ENCODE measurements around the gene PCDHGA8. TPM values are rescaled to one million over a fixed set of nuclear protein-coding genes. Genes with fewer than 3 reads are reported as not detected.

Gene PCDHGA8
- polyA plus RNA-seq, 1 donor, result 0.19 TPM

GRCh38 chr5:141355641-141356040 is 36.8 kb upstream of the PCDHGA8 start:
- Histone ChIP-seq H3K27me3 (ENCODE audit: control insufficient read depth, insufficient read depth, low read length) (peaks cover 36% of the 10 kb centered on the region), H3K4me1 (ENCODE audit: control insufficient read depth, insufficient read depth, low read length) (no peaks in the 10 kb centered on the region), H3K4me3 (ENCODE audit: low read length) (no peak overlapping the region), H3K27ac (ENCODE audit: low read length) (no peak overlapping the region), H3K36me3 (ENCODE audit: control insufficient read depth, insufficient read depth, low read length) (no peaks in the 10 kb centered on the region), H3K9me3 (ENCODE audit: control insufficient read depth, low read depth, low read length) (peaks cover 37% of the 10 kb centered on the region)
- WGBS (ENCODE audit: insufficient coverage, low lambda C conversion rate), result no CpG with 5 or more reads among the region's 24 CpGs
- DNase-seq, result no peak

- H3K27me3 ChIP-seq (ENCODE audit: control insufficient read depth, insufficient read depth, low read length), result peaks cover 35% of the 10 kb centered on the region
- DNase-seq, result no peak
- WGBS (ENCODE audit: insufficient coverage, low lambda C conversion rate), result no CpG with 5 or more reads among the region's 5 CpGs
Observed at GRCh38 chr5:141356133-141356532, 36.3 kb upstream of the PCDHGA8 start.

GRCh38 chr5:141356950-141357349 is 35.5 kb upstream of the PCDHGA8 start:
- Histone ChIP-seq H3K36me3 (ENCODE audit: control insufficient read depth, insufficient read depth, low read length) (no peaks in the 10 kb centered on the region), H3K4me3 (ENCODE audit: low read length) (no peak overlapping the region), H3K27ac (ENCODE audit: low read length) (no peak overlapping the region), H3K9me3 (ENCODE audit: control insufficient read depth, low read depth, low read length) (peaks cover 39% of the 10 kb centered on the region), H3K4me1 (ENCODE audit: control insufficient read depth, insufficient read depth, low read length) (no peaks in the 10 kb centered on the region), H3K27me3 (ENCODE audit: control insufficient read depth, insufficient read depth, low read length) (peaks cover 35% of the 10 kb centered on the region)
- no CpG with 5 or more reads among the region's 19 CpGs for WGBS (ENCODE audit: insufficient coverage, low lambda C conversion rate)
- DNase-seq, result no peak

More at GRCh38 chr5:141356133-141356532, 36.3 kb upstream of the PCDHGA8 start:
- Histone ChIP-seq H3K4me1 (ENCODE audit: control insufficient read depth, insufficient read depth, low read length) (no peaks in the 10 kb centered on the region), H3K36me3 (ENCODE audit: control insufficient read depth, insufficient read depth, low read length) (no peaks in the 10 kb centered on the region), H3K27ac (ENCODE audit: low read length) (no peak overlapping the region), H3K4me3 (ENCODE audit: low read length) (no peak overlapping the region), H3K9me3 (ENCODE audit: control insufficient read depth, low read depth, low read length) (peaks cover 37% of the 10 kb centered on the region)

- no peaks in the 10 kb centered on the region for H3K4me1 ChIP-seq (ENCODE audit: control insufficient read depth, insufficient read depth, low read length)
- H3K9me3 ChIP-seq (ENCODE audit: control insufficient read depth, low read depth, low read length), result peaks cover 42% of the 10 kb centered on the region
- H3K4me3 ChIP-seq (ENCODE audit: low read length), result no peak within 1 kb of the TSS
- WGBS (ENCODE audit: insufficient coverage, low lambda C conversion rate), result no CpG with 5 or more reads among the region's 24 CpGs
- H3K27me3 ChIP-seq (ENCODE audit: control insufficient read depth, insufficient read depth, low read length), result peaks cover 45% of the 10 kb centered on the region
- no peak for DNase-seq
- H3K36me3 ChIP-seq (ENCODE audit: control insufficient read depth, insufficient read depth, low read length), result no peaks in the 10 kb centered on the region
- H3K27ac ChIP-seq (ENCODE audit: low read length), result no peak within 1 kb of the TSS
Observed at GRCh38 chr5:141359790-141360426, 32.5 kb upstream of the PCDHGA8 start, which contains the start of gene PCDHGB2. TSS of gene PCDHGB2 (plus strand) at chr5:141359994. CDS start at chr5:141360136, 142 bp downstream.

- Histone ChIP-seq H3K4me3 (ENCODE audit: low read length) (no peak overlapping the region), H3K9me3 (ENCODE audit: control insufficient read depth, low read depth, low read length) (peaks cover 42% of the 10 kb centered on the region), H3K36me3 (ENCODE audit: control insufficient read depth, insufficient read depth, low read length) (no peaks in the 10 kb centered on the region), H3K27me3 (ENCODE audit: control insufficient read depth, insufficient read depth, low read length) (peaks cover 47% of the 10 kb centered on the region), H3K27ac (ENCODE audit: low read length) (no peak overlapping the region), H3K4me1 (ENCODE audit: control insufficient read depth, insufficient read depth, low read length) (no peaks in the 10 kb centered on the region)
- WGBS (ENCODE audit: insufficient coverage, low lambda C conversion rate), result 10% methylated on average over 2 of the region's 15 CpGs
- no peak for DNase-seq
Observed at GRCh38 chr5:141360685-141361084, 31.7 kb upstream of the PCDHGA8 start.

- Histone ChIP-seq H3K27ac (ENCODE audit: low read length) (no peak overlapping the region), H3K9me3 (ENCODE audit: control insufficient read depth, low read depth, low read length) (peaks cover 41% of the 10 kb centered on the region)
Observed at GRCh38 chr5:141362719-141363118, 29.7 kb upstream of the PCDHGA8 start.

GRCh38 chr5:141363952-141364660 is 28.3 kb upstream of the PCDHGA8 start, which contains the start of gene PCDHGA5:
TSS of gene PCDHGA5 (plus strand) at chr5:141364162. CDS start at chr5:141364331, 169 bp downstream.
- DNase-seq, result no peak
- WGBS (ENCODE audit: insufficient coverage, low lambda C conversion rate), result 40% methylated on average over 2 of the region's 34 CpGs
- H3K27me3 ChIP-seq (ENCODE audit: control insufficient read depth, insufficient read depth, low read length), result peaks cover 52% of the 10 kb centered on the region
- H3K4me3 ChIP-seq (ENCODE audit: low read length), result no peak within 1 kb of the TSS
- H3K9me3 ChIP-seq (ENCODE audit: control insufficient read depth, low read depth, low read length), result peaks cover 43% of the 10 kb centered on the region
- H3K4me1 ChIP-seq (ENCODE audit: control insufficient read depth, insufficient read depth, low read length), result no peaks in the 10 kb centered on the region
- no peaks in the 10 kb centered on the region for H3K36me3 ChIP-seq (ENCODE audit: control insufficient read depth, insufficient read depth, low read length)
- no peak within 1 kb of the TSS for H3K27ac ChIP-seq (ENCODE audit: low read length)

More at GRCh38 chr5:141362719-141363118, 29.7 kb upstream of the PCDHGA8 start:
- Histone ChIP-seq H3K4me1 (ENCODE audit: control insufficient read depth, insufficient read depth, low read length) (no peaks in the 10 kb centered on the region), H3K27me3 (ENCODE audit: control insufficient read depth, insufficient read depth, low read length) (peaks cover 52% of the 10 kb centered on the region), H3K4me3 (ENCODE audit: low read length) (no peak overlapping the region), H3K36me3 (ENCODE audit: control insufficient read depth, insufficient read depth, low read length) (no peaks in the 10 kb centered on the region)
- DNase-seq, result no peak

GRCh38 chr5:141366016-141366896 is 26.2 kb upstream of the PCDHGA8 start:
- peaks cover 37% of the 10 kb centered on the region for H3K9me3 ChIP-seq (ENCODE audit: control insufficient read depth, low read depth, low read length)
- no peaks in the 10 kb centered on the region for H3K36me3 ChIP-seq (ENCODE audit: control insufficient read depth, insufficient read depth, low read length)
- H3K4me3 ChIP-seq (ENCODE audit: low read length), result no peak overlapping the region
- 59% methylated on average over 3 of the region's 46 CpGs for WGBS (ENCODE audit: insufficient coverage, low lambda C conversion rate)
- DNase-seq, result no peak
- no peaks in the 10 kb centered on the region for H3K4me1 ChIP-seq (ENCODE audit: control insufficient read depth, insufficient read depth, low read length)
- H3K27ac ChIP-seq (ENCODE audit: low read length), result no peak overlapping the region
- peaks cover 52% of the 10 kb centered on the region for H3K27me3 ChIP-seq (ENCODE audit: control insufficient read depth, insufficient read depth, low read length)

GRCh38 chr5:141369994-141370848 is 22.2 kb upstream of the PCDHGA8 start, which contains the start of gene PCDHGB3:
TSS of gene PCDHGB3 (plus strand) at chr5:141370242. CDS start at chr5:141370395, 153 bp downstream.
- 50% methylated on average over 1 of the region's 32 CpGs for WGBS (ENCODE audit: insufficient coverage, low lambda C conversion rate)
- no peak for DNase-seq
- Histone ChIP-seq H3K27me3 (ENCODE audit: control insufficient read depth, insufficient read depth, low read length) (peaks cover 59% of the 10 kb centered on the region), H3K4me3 (ENCODE audit: low read length) (no peak within 1 kb of the TSS), H3K36me3 (ENCODE audit: control insufficient read depth, insufficient read depth, low read length) (no peaks in the 10 kb centered on the region), H3K9me3 (ENCODE audit: control insufficient read depth, low read depth, low read length) (peaks cover 40% of the 10 kb centered on the region), H3K4me1 (ENCODE audit: control insufficient read depth, insufficient read depth, low read length) (no peaks in the 10 kb centered on the region), H3K27ac (ENCODE audit: low read length) (no peak within 1 kb of the TSS)

Data from large intestine (tissue), 3 donors.